22Rv1 (cell line): Measurements from ENCODE around the gene MMP12.
"Not testable (repeated sequence)": the region's sequence is repeated elsewhere in the genome, so short reads cannot be mapped to it uniquely, and the experiment has no call there.

Experiments used
- H3K27ac ChIP-seq: fragments of 450-650 bp; 2 replicates; pipeline ENCODE4 v1.5.1; 2017
- ZFX ChIP-seq: fragments of 450-650 bp; IDR thresholded peaks from 2 replicates; pipeline ENCODE4 v1.6.1; 2017; ENCODE audit warnings: antibody characterized with exemption, borderline replicate concordance
- TF ChIP-seq, protein P1 (sequence below): fragments of 450-650 bp; IDR thresholded peaks from 2 replicates; pipeline ENCODE4 v1.5.1; 2017; ENCODE audit warnings: mild to moderate bottlenecking

Gene MMP12

DNA sequence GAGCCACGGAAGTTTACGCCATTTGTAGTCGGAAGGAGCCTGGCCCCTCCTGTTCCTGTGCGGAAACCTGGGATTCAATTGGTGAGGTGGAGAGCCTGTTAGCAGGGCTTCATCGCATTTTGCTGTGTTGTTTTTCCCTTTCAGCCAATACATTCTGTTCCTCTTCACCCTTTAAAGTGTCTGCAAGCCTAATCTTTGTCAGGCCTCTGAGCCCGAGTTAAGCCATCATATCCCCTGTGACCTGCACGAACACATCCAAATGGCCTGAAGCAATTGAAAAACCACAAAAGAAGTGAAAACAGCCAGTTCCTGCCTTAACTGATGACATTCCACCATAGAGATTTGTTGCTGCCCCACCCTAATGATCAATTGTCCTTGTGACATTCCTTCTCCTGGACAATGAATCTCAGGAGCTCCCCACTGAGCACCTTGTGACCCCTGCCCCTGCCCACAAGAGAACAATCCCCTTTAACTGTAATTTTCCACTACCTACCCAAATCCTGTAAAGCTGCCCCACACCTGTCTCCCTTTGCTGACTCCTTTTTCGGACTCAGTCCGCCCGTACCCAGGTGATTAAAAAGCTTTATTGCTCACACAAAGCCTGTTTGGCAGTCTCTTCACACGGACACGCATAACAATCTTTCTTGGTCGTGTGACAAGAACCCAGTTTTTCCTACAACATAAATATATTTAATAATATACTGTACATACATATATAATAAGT is 37.1 kb upstream of the MMP12 start:
- TF ChIP-seq ZFX: no peak
- TF ChIP-seq, protein P1, sequence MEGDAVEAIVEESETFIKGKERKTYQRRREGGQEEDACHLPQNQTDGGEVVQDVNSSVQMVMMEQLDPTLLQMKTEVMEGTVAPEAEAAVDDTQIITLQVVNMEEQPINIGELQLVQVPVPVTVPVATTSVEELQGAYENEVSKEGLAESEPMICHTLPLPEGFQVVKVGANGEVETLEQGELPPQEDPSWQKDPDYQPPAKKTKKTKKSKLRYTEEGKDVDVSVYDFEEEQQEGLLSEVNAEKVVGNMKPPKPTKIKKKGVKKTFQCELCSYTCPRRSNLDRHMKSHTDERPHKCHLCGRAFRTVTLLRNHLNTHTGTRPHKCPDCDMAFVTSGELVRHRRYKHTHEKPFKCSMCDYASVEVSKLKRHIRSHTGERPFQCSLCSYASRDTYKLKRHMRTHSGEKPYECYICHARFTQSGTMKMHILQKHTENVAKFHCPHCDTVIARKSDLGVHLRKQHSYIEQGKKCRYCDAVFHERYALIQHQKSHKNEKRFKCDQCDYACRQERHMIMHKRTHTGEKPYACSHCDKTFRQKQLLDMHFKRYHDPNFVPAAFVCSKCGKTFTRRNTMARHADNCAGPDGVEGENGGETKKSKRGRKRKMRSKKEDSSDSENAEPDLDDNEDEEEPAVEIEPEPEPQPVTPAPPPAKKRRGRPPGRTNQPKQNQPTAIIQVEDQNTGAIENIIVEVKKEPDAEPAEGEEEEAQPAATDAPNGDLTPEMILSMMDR: no peak
- no peak overlapping the region for H3K27ac ChIP-seq

DNA sequence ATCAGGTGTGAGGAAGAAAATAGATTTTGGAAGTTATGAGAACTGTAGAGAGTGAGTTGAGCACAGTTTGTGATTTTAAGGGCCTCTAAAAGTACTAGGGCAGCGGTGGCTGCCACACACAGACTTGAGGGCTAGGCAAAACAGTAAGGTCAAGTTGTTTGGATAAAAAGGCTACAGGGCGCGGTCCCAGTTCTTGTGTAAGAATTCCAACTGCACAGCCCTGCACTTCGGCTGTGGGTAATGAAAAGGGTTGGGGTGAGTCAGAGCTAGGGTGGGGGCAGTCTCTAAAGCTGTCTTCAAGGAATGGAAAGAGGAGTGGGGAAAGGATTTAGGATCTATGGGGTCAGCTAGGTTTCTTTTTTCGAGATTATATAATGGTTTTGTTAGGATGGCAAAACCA is 31.1 kb upstream of the MMP12 start:
- not testable (repeated sequence) for H3K27ac ChIP-seq

DNA sequence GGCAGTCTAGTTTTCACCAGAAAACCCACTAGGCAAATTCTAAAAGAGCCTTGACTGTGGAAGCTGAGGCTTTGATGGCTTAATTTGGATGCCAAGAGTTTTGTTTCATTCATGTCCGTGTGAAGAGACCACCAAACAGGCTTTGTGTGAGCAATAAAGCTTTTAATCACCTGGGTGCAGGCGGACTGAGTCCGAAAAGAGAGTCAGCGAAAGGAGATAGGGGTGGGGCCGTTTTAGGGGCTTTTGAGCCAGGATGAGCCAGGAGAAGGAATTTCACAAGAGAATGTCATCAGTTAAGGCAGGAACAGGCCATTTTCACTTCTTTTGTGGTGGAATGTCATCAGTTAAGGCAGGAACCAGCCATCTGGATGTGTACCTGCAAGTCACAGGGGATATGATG is 29.1 kb upstream of the MMP12 start:
- not testable (repeated sequence) for H3K27ac ChIP-seq

DNA sequence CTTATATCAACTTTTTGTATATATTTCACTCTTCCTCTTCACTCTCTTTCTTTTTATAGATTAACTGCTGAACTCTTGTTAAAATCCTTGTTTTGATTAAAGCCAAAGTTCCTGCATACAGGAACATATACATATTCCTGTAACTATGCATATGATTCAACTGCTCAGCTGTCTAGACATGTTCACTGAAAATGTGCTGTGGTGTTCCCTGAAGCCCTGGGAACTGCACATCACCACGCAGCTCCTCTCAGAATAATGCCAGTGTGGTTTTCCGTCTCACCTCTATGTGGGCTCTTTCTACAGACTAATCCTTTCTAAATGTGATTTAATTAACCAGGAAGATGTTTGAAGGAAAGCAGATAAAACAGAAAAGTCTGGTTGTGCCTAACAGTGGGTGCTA is 25.6 kb upstream of the MMP12 start:
- TF ChIP-seq ZFX: no peak
- TF ChIP-seq, protein P1: no peak

DNA sequence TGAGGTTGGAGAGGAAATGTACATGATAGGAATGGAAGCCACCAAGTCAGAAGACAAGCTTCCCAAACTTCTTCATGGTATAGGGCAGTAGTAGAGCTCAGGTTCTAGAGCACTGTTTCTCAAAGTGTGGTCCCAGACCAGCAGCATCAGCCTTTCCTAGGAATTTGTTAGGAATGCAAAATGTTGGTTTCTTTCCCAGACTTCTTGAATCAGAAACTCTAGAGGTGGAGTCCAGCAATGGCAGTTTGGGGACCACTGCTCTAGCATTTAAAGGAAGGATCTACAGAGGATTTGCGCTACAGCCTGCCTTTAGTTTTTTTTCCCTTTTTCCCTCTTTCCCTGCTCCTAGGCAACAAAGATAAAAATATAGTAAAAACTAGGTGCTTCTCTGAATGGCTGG is 17.0 kb upstream of the MMP12 start:
- TF ChIP-seq ZFX: no peak
- TF ChIP-seq, protein P1: no peak
- no peak overlapping the region for H3K27ac ChIP-seq

More for the DNA sequence above, 25.6 kb upstream of the MMP12 start:
- H3K27ac ChIP-seq: no peak overlapping the region

DNA sequence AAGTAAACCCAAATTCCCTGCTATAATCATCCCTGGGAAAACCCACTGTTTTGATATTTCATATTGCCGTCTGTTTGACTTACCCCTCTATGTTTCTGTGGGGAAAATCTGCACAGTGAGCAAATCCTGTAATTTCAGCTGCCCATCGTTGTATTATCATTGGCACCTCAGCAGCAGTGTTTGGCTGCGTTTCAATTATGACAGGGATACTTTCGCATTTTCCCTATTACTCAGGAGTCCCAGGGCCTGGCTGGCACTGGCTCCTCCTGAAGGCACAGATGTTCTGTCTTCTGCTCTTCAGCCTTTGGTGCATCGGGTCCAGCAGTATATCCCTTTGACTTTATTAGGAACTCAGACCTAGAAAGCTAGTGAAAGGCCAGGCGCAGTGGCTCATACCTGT is 12.2 kb upstream of the MMP12 start:
- H3K27ac ChIP-seq: no peak overlapping the region
- TF ChIP-seq, protein P1: no peak
- TF ChIP-seq ZFX: no peak

DNA sequence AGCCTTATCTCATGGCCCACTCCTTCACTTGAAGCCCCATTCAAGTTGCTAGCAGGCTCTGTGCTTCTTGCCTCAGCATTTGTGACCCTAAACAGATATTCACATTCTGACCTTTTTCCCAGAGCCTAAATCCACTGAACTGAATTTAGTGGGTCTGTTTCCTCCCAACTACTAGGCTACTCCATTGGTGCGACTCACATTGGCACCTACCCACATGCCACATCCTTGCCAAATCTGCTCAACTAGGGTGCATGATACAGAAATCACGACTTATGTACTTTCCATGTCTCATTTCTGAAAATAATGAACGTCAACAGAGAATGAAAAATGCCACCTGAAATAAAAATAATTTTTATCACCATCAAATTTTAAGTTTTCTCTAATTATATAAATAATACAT is 8.4 kb upstream of the MMP12 start:
- TF ChIP-seq, protein P1: no peak
- TF ChIP-seq ZFX: no peak
- H3K27ac ChIP-seq: no peak overlapping the region

DNA sequence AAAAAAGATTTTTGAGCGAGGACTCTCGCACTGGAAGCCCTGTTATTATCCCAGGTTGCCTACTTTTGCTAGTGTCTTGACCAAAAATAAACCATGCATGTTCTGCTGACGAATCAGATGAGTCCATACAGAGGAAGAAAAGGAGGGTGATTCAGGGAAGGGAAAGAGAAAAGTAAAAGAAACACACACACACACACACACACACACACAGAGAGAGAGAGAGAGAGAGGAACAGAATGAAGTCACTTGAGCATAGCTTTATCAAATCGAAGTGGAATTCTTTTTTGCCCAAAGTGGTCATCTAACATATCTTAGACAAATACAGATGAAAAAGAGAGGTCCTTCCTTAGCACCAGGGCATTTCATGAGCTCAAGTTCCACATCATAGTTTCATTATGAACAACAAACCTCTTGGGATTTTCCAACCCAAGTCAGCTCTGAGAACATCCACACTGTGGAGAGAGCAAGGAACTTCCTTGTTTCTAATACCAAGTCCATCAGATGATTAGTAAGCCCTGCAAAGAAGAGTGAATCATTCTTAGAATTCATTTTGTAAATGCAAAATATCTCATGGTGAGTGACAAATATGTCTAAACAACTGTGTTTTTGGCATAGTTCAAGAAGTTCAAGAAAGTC is 7.7 kb upstream of the MMP12 start:
- no peak for TF ChIP-seq ZFX
- TF ChIP-seq, protein P1: no peak
- H3K27ac ChIP-seq: no peak overlapping the region
